A204.1 (cell line): ENCODE results near the gene LEPR.
"Not testable (repeated sequence)": the region's sequence is repeated elsewhere in the genome, so short reads cannot be mapped to it uniquely, and the experiment has no call there.

Experiments
- FAIRE-seq: peaks from 2 replicates; lab custom pipeline; 2012; peaks lifted over from hg19 to GRCh38; lab: Jason Lieb, UNC

Gene LEPR

DNA sequence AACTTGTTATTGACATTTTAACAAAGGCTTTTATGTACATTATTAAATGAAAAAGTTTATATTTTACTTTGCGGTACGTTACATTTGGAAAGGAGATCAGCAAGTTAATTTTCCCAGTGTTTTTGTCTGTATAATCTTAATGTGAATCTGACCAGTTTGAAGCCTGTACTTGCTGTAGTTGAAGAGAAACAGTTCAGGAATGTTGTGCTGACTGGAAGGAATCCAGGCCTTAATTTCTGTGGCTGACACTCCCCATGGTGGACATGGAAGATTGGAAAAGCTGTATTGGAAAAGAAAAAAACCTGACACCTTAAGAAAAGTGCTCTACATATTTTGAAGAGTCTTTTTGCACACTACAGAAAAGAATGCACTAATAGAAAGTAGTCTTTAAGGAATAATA, 15.5 kb downstream of the LEPR start:
- FAIRE-seq, result no peak

DNA sequence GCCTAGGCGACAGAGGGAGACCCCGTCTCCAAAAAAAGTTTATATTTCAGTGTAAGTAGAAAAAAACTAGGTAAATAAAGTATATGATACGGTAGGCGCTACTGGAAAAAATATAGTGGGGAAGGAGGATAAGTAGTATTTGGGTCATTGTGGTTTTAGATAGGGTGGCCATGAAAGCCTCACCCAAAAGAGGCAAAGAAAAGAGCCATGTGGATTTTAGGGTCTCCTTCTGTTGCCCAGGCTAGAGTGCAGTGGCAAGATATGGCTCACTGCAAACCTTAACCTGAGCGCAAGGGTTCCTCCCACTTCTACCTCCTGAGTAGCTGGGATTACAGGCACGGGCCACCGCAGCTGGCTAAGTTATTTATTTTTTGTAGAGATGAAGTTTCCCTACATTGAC, 17.1 kb downstream of the LEPR start:
- FAIRE-seq, result no peak

DNA sequence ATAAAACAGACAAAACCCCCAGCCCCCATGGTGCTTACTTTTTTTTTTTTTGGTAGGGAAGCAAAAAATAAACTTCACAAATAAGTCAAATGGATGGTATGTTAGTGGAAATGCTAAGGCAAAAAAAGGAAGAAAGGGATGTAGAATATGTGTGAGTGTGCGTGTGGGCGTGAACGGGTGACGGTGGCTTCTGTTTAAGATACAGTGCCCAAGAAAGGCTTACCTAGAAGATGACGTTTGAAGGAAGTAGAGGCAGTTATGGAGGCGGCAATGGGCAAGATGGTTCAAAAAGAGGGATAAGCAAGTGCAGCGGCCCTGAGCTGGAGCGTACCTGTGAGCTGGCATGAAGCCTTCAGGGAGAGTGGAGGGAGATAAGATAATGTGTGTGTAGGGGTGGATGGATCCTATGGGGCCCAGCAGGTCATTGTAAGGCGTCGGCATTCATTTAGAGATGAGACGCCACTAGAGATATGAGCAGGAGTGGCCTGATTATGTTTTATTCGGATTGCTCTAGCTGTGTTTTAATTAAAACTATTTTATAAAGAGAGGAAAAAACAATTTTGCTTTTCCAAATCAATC, 19.9 kb downstream of the LEPR start:
- FAIRE-seq, result no peak

DNA sequence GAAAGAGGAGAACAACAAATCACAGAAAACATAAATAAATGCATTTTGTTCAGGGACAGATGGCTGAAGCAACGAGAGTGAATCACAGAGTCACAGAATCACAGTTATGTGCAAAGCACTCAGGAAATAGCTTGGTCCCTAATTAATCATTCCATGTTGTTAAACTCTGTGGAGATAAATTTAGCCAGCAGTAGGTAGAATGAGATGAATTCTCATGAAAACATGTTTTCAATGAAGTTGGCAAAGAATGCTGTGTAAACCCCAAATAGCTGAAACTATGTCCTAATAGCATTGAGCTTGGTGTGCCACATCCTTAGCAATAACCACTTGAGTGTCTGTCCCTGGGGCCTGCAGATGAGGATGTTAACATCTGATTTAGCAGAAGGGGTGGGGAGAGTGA, 20.4 kb downstream of the LEPR start:
- no peak for FAIRE-seq

DNA sequence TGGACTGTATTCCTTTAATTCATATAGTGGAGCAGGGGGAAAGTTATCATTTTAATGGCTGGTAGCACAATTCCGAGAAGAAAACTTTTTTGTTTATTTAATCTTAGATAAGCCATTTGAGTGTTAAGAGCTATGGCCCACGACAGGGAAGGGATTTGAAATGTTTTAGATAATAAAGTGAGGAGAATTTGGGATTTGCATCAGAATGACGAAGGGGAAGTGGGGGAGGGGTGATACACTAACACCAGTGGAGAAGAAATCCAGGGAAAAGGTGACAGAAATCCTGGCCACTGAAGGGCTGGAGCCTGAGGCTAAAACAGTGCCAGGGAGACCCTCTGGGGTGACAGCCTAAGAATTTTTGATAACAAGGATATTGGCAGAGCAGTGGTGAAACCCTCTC, 21.0 kb downstream of the LEPR start:
- FAIRE-seq, result no peak

DNA sequence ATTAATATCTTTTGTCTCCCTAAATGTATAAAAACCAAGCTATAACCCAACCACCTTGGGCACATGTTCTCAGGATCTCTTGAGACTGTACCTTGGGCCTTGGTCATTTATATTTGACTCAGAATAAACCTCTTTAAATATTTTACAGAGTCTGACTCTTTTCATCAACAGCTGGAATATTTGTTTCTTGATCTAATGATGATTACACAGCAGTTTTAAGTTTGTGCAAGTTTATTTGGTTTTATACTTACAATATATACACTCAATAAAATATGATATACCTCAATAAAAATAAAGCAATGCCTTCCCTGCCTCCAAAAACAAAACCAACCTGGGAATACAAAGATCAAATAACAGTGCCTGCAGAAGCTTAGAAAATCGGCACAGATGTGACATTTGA, 22.0 kb downstream of the LEPR start:
- no peak for FAIRE-seq

DNA sequence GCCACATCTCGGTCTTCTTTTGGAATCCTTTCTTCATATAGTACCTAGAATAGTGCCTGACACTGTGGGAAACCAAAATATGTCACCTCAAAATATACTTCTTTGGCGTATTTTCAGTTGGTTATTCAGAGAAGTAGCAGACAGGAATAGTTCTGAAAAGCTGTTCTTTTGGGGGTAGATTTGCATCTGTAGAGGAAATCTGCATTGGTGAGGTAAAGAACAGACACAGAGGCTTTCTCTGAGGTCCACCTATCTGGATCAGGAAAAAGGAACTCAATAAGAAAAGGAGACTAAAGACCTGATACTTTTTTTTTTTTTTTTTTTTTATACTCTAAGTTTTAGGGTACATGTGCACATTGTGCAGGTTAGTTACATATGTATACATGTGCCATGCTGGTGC, 23.2 kb downstream of the LEPR start:
- no peak for FAIRE-seq

DNA sequence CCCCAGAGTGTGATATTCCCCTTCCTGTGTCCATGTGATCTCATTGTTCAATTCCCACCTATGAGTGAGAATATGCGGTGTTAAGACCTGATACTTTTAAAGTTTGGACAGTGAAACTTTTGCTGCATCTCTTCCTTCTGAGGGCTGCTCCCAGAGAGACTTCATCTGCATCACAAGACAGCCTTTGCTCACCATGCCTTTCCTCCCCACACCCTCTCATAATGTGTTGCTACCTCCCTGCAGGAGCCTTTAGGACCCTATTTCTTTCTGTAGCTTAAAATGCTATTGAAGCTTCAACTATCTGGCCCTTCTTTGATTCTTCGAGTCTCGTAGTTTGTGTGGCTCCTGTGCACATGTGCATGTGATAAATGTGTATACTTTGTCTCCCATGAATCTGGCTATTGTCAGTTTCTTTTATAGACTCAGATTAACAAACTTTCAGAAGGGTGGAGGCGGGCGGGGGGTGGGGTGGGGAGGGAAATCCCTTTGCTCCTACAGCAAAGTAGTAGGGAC, 23.7 kb downstream of the LEPR start:
- FAIRE-seq, result no peak

DNA sequence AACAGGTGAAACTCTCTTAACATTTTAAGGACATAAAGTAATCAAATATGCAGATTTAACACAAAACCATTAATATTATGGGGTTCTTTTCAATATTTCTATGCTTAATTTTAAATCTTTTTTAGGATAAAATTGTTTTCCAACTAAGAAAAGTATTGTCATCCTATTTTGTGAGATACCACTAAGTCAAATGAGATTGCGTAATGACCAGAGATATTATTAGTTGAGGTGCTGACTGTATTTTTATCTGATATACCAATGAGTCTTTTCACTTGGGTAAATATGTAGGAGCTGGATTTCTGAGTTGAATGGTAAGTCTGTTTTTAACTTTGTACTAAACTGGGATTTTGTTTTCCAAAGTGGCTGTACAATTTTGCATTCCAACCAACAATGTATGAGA, 25.4 kb downstream of the LEPR start:
- no peak for FAIRE-seq

DNA sequence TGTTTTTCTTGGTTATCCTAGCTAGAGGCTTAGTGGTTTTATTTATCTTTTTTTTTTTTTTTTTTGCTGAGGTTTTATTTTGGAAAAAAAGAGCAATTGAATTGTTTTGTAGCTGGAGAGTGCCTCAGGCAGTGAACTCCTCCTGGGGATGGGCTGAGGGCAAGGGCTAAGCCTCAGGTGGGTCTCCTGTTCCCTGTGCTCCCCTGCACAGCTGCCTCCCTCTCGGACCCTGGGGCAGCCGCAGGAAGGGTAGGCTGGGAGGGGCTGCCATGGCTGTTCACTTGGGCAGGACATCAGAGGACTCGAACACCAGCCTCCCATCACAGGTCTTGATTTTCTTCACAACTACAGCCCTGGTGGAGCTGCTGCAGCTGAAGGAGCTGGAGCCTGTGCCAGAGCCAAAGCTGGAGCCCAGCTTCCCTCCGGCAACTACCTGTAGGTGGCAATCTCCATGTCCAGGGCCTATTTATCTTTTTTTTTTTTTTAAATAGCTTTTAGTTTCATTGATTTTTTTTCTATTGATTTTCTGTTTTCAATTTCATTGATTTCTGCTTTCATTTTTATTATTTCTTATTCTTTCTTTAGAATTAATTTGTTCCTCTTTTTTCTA, 28.9 kb downstream of the LEPR start:
- peak; percentile 35 for FAIRE-seq

DNA sequence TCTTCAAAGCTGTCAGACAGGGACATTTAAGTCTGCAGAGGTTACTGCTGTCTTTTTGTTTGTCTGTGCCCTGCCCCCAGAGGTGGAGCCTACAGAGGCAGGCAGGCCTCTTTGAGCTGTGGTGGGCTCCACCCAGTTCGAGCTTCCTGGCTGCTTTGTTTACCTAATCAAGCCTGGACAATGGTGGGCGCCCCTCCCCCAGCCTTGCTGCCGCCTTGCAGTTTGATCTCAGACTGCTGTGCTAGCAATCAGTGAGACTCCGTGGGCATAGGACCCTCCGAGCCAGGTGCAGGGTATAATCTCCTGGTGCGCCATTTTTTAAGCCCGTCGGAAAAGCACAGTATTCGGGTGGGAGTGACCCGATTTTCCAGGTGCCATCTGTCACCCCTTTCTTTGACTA, 35.2 kb downstream of the LEPR start:
- not testable (repeated sequence) for FAIRE-seq

DNA sequence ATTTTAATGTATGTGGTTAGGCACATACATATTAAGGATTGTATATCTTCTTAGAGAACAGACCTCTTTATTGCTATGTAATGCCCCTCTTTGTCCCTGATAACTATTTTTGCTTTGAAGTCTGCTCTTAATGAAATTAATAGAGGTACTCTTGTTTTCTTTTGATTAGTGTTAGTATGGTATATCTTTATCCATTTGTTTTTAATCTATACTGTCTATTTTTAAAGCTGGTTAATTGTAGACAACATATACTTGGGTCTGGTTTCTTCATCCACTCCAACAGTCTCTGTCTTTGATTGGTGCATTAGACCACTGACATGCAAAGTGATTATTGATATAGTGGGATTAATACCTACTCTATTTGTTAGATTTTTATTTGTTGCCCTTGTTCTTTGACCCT, 36.0 kb downstream of the LEPR start:
- FAIRE-seq, result no peak

DNA sequence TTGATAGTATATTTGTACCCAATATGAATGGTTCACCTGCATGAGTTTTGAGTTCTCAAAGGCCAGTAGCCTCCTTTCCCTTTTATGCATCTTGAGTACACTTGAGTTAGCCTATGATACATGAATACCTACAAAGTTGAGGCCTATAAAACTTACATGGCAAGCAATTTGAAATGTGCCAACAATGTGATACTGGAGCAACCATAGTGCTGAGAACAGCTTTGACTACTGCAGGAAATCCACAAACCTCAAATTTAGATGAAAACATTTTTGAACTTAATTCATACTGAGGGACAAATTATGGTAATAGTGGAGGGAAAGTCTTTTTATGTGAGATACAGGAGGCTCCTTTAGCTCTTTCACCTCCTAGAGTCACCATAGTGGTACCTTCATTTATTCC, 37.4 kb downstream of the LEPR start:
- no peak for FAIRE-seq

DNA sequence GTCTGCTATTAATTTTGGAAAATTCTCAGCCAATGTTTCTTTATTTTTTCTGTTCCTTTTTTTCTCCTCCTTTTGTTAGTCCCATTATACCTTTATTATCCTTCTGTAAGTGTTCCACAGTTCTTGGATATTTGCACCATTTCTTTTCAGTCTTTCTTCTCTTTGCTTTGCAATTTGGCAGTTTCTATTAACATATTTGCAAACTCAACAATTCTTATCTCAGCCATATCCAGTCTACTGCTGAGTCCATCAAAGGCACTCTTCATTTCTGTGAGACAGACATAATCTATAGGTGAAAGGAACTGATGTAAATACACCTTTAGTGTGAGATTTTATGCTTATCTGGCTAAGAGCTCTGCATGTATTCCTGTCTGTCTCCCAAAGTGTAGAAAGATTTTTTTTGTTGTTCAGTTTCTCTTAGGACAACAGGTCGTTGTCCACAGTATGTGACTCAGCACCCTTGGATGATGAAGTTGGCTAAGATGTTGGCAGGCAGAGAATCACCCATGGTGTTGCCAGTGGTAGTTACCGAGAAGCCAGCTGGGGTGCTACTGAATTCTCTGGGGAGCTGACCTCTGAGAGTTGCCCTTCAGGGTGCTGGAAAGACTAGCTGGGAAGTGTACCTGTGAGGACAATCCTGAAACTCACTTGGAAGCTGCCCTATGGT, 38.4 kb downstream of the LEPR start:
- no peak for FAIRE-seq

DNA sequence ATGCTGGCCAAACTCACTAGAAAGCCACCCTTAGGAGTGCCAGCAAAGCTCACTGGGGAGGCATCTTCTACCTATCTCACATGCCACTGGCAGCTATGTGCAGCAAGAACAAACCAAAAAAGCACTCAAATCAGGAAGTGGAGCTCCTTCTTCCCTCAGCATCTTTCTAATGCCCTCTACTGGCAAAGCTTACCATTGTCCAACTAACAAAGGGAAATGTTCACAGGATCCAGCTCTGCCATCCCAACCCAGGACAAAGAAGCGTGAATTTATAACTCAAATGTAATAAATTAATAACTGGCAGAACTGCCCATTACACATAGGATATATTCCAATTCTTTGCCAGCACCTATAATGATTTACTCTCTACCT, 38.9 kb downstream of the LEPR start:
- no peak for FAIRE-seq

DNA sequence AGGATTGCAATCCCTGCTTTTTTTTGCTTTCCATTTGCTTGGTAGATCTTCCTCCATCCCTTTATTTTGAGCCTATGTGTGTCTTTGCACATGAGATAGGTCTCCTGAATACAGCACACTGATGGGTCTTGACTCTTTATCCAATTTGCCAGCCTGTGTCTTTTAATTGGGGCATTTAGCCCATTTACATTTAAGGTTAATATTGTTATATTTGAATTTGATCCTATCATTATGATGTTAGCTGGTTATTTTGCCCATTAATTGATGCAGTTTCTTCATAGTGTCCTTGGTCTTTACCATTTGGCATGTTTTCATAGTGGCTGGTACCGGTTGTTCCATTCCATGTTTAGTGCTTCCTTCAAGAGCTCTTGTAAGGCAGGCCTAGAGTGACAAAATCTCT, 45.4 kb downstream of the LEPR start:
- FAIRE-seq, result not testable (repeated sequence)

DNA sequence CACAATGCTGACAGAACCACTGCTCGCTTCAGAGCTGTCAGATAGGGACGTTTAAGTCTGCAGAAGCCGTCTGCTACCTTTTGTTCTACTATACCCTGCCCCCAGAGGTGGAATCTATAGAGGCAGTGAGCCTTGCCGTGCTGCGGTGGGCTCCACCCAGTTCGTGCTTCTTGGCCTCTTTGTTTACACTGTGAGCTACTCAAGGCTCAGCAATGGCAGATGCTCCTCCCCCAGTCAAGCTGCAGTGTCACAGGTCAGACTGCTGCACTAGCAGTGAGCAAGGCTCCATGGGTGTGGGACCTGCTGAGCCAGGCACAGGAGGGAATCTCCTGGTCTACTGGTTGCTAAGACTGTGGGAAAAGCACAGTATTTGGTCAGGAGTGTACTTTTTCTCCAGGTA, 47.1 kb downstream of the LEPR start:
- no peak for FAIRE-seq

DNA sequence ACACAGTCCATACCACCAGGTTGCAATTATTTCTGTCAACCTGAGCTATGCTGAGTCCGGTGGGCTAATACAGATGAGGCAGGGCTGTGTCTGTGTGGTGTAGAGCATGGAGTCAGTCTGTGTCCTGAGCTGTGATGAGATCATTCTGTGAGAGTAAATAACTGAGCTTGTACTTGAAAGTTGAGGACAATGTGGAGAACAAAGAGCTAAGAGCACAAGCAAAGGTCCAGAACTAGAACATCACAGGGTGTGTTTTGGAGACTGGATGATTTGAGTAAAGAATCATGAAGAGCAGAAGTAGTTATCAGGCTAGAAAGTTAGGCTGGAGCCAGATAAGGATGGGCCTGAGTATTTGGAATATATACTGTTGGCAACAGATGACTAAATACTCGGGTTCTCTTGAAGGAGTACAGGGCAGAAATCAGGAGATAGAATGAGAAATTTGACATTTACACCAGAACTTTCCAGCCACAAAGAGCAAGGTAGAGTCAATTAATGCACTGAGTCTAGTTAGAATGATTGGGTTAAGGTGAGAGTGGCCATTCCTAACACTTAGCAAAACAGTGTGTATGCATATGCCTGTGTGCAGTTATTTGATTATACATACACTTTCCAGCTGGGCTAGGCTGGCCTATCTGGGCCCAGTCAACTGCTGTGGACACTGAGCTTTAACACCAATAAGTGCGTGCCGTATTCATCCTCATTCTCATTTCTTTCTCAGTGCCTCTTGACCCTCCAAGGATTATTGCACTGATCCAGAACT, 48.8 kb downstream of the LEPR start:
- no peak for FAIRE-seq

DNA sequence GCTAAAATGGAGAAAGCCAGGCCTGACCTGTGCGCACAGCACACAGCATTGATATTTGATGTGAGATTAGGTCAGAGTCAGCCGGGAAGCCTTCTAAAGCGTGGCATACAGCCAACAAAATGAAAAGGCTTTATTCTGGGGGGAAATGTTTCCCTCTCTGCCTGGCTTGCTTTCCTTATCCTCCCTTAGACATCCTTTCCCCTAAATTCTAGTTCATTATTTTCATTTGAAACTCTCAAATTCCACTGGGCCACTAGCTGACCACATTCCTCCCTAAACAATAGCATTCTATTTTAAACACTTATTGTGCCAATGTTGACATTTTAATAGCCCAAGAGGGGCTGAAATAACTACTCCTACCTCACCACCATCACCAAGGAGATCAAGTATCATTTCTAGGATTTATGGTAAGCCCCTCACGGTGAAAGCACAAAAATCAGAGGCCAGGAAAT, 49.4 kb downstream of the LEPR start:
- FAIRE-seq, result no peak
